SU-DHL-6 (cell line): ENCODE measurements around the gene MRGPRF.

Experiments used
- H2AFZ ChIP-seq: fragments of 200-600 bp; sonication (generic); 2 replicates; pipeline ENCODE4 v1.6.1; 2014; ENCODE audit warnings: low read depth, mild to moderate bottlenecking, moderate library complexity, mixed read lengths, antibody characterized with exemption, low read length; ENCODE audit not compliant: severe bottlenecking
- H3F3A ChIP-seq: fragments of 200-600 bp; shearing (Covaris generic); 2 replicates; pipeline ENCODE4 v1.6.0; 2016; ENCODE audit warnings: antibody characterized with exemption, mild to moderate bottlenecking; ENCODE audit not compliant: insufficient read depth
- H3K27ac ChIP-seq: fragments of 200-600 bp; sonication (generic); 2 replicates; pipeline ENCODE4 v1.5.1; 2016; ENCODE audit warnings: low read depth, mild to moderate bottlenecking, low read length, moderate library complexity, mixed read lengths
- H3K27me3 ChIP-seq: fragments of 200-600 bp; sonication (generic), shearing (Covaris generic); 2 replicates; pipeline ENCODE4 v1.6.0; 2014; ENCODE audit warnings: mild to moderate bottlenecking, low read length
- H3K36me3 ChIP-seq: fragments of 200-600 bp; sonication (generic); 2 replicates; pipeline ENCODE4 v1.6.1; 2014; ENCODE audit warnings: mild to moderate bottlenecking, low read length, mixed read lengths
- H3K4me2 ChIP-seq: fragments of 300-600, 200-600 bp; shearing (Covaris generic), sonication (generic); 2 replicates; pipeline ENCODE4 v1.6.0; 2014; ENCODE audit warnings: low read length, low read depth, mild to moderate bottlenecking; ENCODE audit not compliant: poor library complexity, severe bottlenecking
- H3K4me3 ChIP-seq: fragments of 200-600 bp; sonication (generic); 2 replicates; pipeline ENCODE4 v1.5.1; 2014; ENCODE audit warnings: antibody characterized with exemption, low read length, mild to moderate bottlenecking, mixed read lengths; ENCODE audit not compliant: insufficient read depth, poor library complexity, severe bottlenecking
- H3K79me2 ChIP-seq: fragments of 200-600 bp; sonication (generic); 2 replicates; pipeline ENCODE4 v1.6.1; 2014; ENCODE audit warnings: mild to moderate bottlenecking, low read length, moderate library complexity; ENCODE audit not compliant: insufficient read depth
- H3K9ac ChIP-seq: fragments of 200-600 bp; sonication (generic); 2 replicates; pipeline ENCODE4 v1.7.0; 2014; ENCODE audit warnings: mild to moderate bottlenecking, low read length
- H3K9me2 ChIP-seq: fragments of 200-600 bp; sonication (generic); replicated peaks from 2 replicates; pipeline ENCODE4 v1.6.1; 2014; ENCODE audit warnings: low read length; ENCODE audit not compliant: insufficient read depth
- H3K9me3 ChIP-seq: fragments of 200-600 bp; sonication (generic); 2 replicates; pipeline ENCODE4 v1.6.1; 2014; ENCODE audit warnings: low read length, mixed read lengths; ENCODE audit not compliant: insufficient read depth
- H4K20me1 ChIP-seq: fragments of 200-600 bp; sonication (generic); 2 replicates; pipeline ENCODE4 v1.6.1; 2014; ENCODE audit warnings: low read depth, mild to moderate bottlenecking, antibody characterized with exemption, low read length, moderate library complexity, mixed read lengths
- CTCF ChIP-seq: fragments of 200-600 bp; sonication (generic); IDR thresholded peaks from one replicate; pipeline ENCODE4 v1.5.1; 2017; ENCODE audit warnings: antibody characterized with exemption, mild to moderate bottlenecking, low read length, moderate library complexity; ENCODE audit not compliant: insufficient read depth, poor library complexity, severe bottlenecking
- EZH2phosphoT487 ChIP-seq: fragments of 200-600 bp; sonication (generic), shearing (Covaris generic); conservative IDR thresholded peaks from 2 replicates; pipeline ENCODE4 v1.6.1; 2018; ENCODE audit warnings: mild to moderate bottlenecking, antibody characterized with exemption, low read length, moderate library complexity, mixed read lengths

Gene MRGPRF

GRCh38 chr11:69048694-69049489 is 35.8 kb upstream of the MRGPRF start, which contains the start of gene TPCN2:
Gene TPCN2, plus strand, starts transcription at chr11:69048932. Its CDS starts 66 bp downstream, at chr11:69048998.
- H3K27ac ChIP-seq, result peak within 1 kb of the TSS; percentile 11
- H3K9me3 ChIP-seq, result no peaks in the 10 kb centered on the region
- peak within 1 kb of the TSS; percentile 83 for H2AFZ ChIP-seq
- no peaks in the 10 kb centered on the region for H4K20me1 ChIP-seq
- H3F3A ChIP-seq, result no peaks in the 10 kb centered on the region; the same call in 1 of the 2 replicates
- H3K4me2 ChIP-seq, result peak within 1 kb of the TSS; percentile 64
- no peaks in the 10 kb centered on the region for H3K36me3 ChIP-seq
- TF ChIP-seq EZH2phosphoT487 (no peak), CTCF (no peak)
- peak within 1 kb of the TSS; percentile 72 for H3K4me3 ChIP-seq
- peaks cover 25% of the 10 kb centered on the region for H3K79me2 ChIP-seq
- no peaks in the 10 kb centered on the region for H3K27me3 ChIP-seq
- peak within 1 kb of the TSS; percentile 85 for H3K9ac ChIP-seq
- no peaks in the 10 kb centered on the region for H3K9me2 ChIP-seq

GRCh38 chr11:69048031-69048693 is 35.1 kb upstream of the MRGPRF start:
- H3K9me2 ChIP-seq, result no peaks in the 10 kb centered on the region
- no peaks in the 10 kb centered on the region; the same call in 1 of the 2 replicates for H3F3A ChIP-seq
- no peaks in the 10 kb centered on the region for H4K20me1 ChIP-seq
- H3K9me3 ChIP-seq, result no peaks in the 10 kb centered on the region
- H3K27me3 ChIP-seq, result no peaks in the 10 kb centered on the region
- H3K36me3 ChIP-seq, result no peaks in the 10 kb centered on the region
- no peak overlapping the region for H3K27ac ChIP-seq
- peaks cover 21% of the 10 kb centered on the region for H3K79me2 ChIP-seq
- H2AFZ ChIP-seq, result peak overlapping the region; percentile 83
- peak overlapping the region; percentile 43 for H3K4me3 ChIP-seq
- no peak for TF ChIP-seq CTCF
- TF ChIP-seq EZH2phosphoT487, result no peak
- peak overlapping the region; percentile 64 for H3K4me2 ChIP-seq
- H3K9ac ChIP-seq, result peak overlapping the region; percentile 85; the same call in 1 of the 2 replicates

- H3K79me2 ChIP-seq, result no peaks in the 10 kb centered on the region; the same call in 1 of the 2 replicates
- no peaks in the 10 kb centered on the region for H3K9me2 ChIP-seq
- H3K4me3 ChIP-seq, result no peak overlapping the region
- no peak overlapping the region for H3K27ac ChIP-seq
- no peak overlapping the region for H3K4me2 ChIP-seq
- H3K36me3 ChIP-seq, result no peaks in the 10 kb centered on the region
- no peak for TF ChIP-seq EZH2phosphoT487
- peak; percentile 27 for TF ChIP-seq CTCF
- H3K9me3 ChIP-seq, result no peaks in the 10 kb centered on the region
- no peaks in the 10 kb centered on the region for H3F3A ChIP-seq
- no peaks in the 10 kb centered on the region for H4K20me1 ChIP-seq
- H3K27me3 ChIP-seq, result no peaks in the 10 kb centered on the region
- H2AFZ ChIP-seq, result no peak overlapping the region
- no peak overlapping the region for H3K9ac ChIP-seq
Measured at GRCh38 chr11:69044111-69045013, 31.3 kb upstream of the MRGPRF start.
